Left ventricle myocardium superior (tissue), 1 donor: ENCODE measurements around the gene LY6G6D. TPM values are rescaled to one million over a fixed set of nuclear protein-coding genes. Genes with fewer than 3 reads are reported as not detected.
A peak's percentile ranks its signal among the peaks of the same experiment; 100 is the strongest.

Experiments used
- ATAC-seq: fragments of 200-7000 bp; cut with Tn5 transposase; one replicate; pipeline ENCODE4 v1.9.1; 2020; ENCODE audit warnings: mild to moderate bottlenecking, moderate library complexity
- DNase-seq: peaks from one replicate; pipeline ENCODE4 v3.0.0-alpha.2; 2020
- intact Hi-C: fragments of 100-400 bp; cut with micrococcal nuclease; formaldehyde crosslinking; loops from one replicate; pipeline ENCODE4 v1.11.0; 2022
- microRNA-seq: library from miRNA; unstranded; fragments of <30 nt; microRNA quantifications from one replicate; pipeline ENCODE4 v1.2.0, GENCODE V29; 2020; ENCODE audit warnings: borderline number of aligned reads
- total RNA-seq: library from RNA; stranded (reverse); fragmentation: NEBNext Ultra II Directional; extraction: Animal tissue kit (Norgen Biotek cat#: 25700); gene quantifications from one replicate; pipeline ENCODE4 v1.2.1, GENCODE V29; 2021
- donor health status: DM: no; HTN: yes; CAD: no; lungs with severe emphysema.

LY6G6D gene
- total RNA-seq, 1 donor from 2014 or later: not detected

GRCh38 chr6:31752739-31753319 is 37.7 kb downstream of the LY6G6D start:
- no peak for DNase-seq
- no peak for ATAC-seq
- intact Hi-C loops: no loop called here

GRCh38 chr6:31758281-31758680 is 43.1 kb downstream of the LY6G6D start:
- DNase-seq (no peak), ATAC-seq (no peak)
- intact Hi-C loops: no loop called here

GRCh38 chr6:31760790-31761189 is 45.6 kb downstream of the LY6G6D start:
- intact Hi-C loops: no loop called here
- ATAC-seq: no peak
- no peak for DNase-seq

GRCh38 chr6:31761343-31761742 is 46.2 kb downstream of the LY6G6D start:
- intact Hi-C loops: no loop called here
- DNase-seq (no peak), ATAC-seq (no peak)

- ATAC-seq: no peak
- intact Hi-C loops: no loop called here
- no peak for DNase-seq
These were observed 47.2 kb downstream of the LY6G6D start, which contains the start of gene SAPCD1 for GRCh38 chr6:31762356-31762755. TSS of gene SAPCD1 (plus strand) at chr6:31762656. CDS start at chr6:31763055, 399 bp downstream.

- intact Hi-C loops: no loop called here
- no peak for DNase-seq
- no peak for ATAC-seq
These were observed 47.9 kb downstream of the LY6G6D start for GRCh38 chr6:31762878-31763618.

GRCh38 chr6:31763619-31763940 is 48.4 kb downstream of the LY6G6D start:
- peak; percentile 39 for ATAC-seq
- no peak for DNase-seq
- intact Hi-C loops: no loop called here

GRCh38 chr6:31764198-31764597 is 49.0 kb downstream of the LY6G6D start:
- intact Hi-C loops: no loop called here
- DNase-seq: no peak
- ATAC-seq: no peak

- DNase-seq (no peak), ATAC-seq (no peak)
- intact Hi-C loops: no loop called here
These were observed 50.4 kb downstream of the LY6G6D start for GRCh38 chr6:31765559-31765909.

- peak; percentile 55 for DNase-seq
- intact Hi-C loops: no loop called here
- ATAC-seq: peak; percentile 58
These were observed 51.0 kb downstream of the LY6G6D start for GRCh38 chr6:31765910-31766794.

- ATAC-seq (no peak), DNase-seq (no peak)
- intact Hi-C loops: no loop called here
These were observed 52.0 kb downstream of the LY6G6D start for GRCh38 chr6:31767096-31767645.

Small RNAs within 50 kb of the gene (microRNA-seq; reads per million reads assigned to microRNA genes)
- not detected for gene MIR4646

Other genes starting within 250 kb of the LY6G6D start
- gene MICB, start 217.2 kb upstream of the LY6G6D start, total RNA-seq: 1.7 TPM
- gene MCCD1, start 186.4 kb upstream of the LY6G6D start, total RNA-seq: not detected
- 176 TPM for gene DDX39B, start 173.3 kb upstream of the LY6G6D start, total RNA-seq
- 2.1 TPM for gene ATP6V1G2, start 168.7 kb upstream of the LY6G6D start, total RNA-seq
- 12.7 TPM for gene NFKBIL1, start 167.7 kb upstream of the LY6G6D start, total RNA-seq
- not detected for gene LTA, start 143.1 kb upstream of the LY6G6D start, total RNA-seq
- 0.35 TPM for gene TNF, start 139.8 kb upstream of the LY6G6D start, total RNA-seq
- gene LTB, start 132.9 kb upstream of the LY6G6D start, total RNA-seq: 0.40 TPM
- gene LST1, start 129.1 kb upstream of the LY6G6D start, total RNA-seq: 6.9 TPM
- not detected for gene NCR3, start 122.3 kb upstream of the LY6G6D start, total RNA-seq
- gene AIF1, start 100.1 kb upstream of the LY6G6D start, total RNA-seq: 15.5 TPM
- gene PRRC2A, start 94.6 kb upstream of the LY6G6D start, total RNA-seq: 76.9 TPM
- 283 TPM for gene BAG6, start 62.7 kb upstream of the LY6G6D start, total RNA-seq
- 2.4 TPM for gene APOM, start 59.5 kb upstream of the LY6G6D start, total RNA-seq
- gene C6orf47, start 54.6 kb upstream of the LY6G6D start, total RNA-seq: 18.6 TPM
- gene GPANK1, start 50.4 kb upstream of the LY6G6D start, total RNA-seq: 19.2 TPM
- gene CSNK2B, start 49.3 kb upstream of the LY6G6D start, total RNA-seq: 111 TPM
- 3.9 TPM for gene LY6G5B, start 45.4 kb upstream of the LY6G6D start, total RNA-seq
- 1.8 TPM for gene LY6G5C, start 34.3 kb upstream of the LY6G6D start, total RNA-seq
- gene ABHD16A, start 12.0 kb upstream of the LY6G6D start, total RNA-seq: 29.0 TPM
- not detected for gene LY6G6F, start 8.5 kb upstream of the LY6G6D start, total RNA-seq
- gene LY6G6C, start 6.4 kb downstream of the LY6G6D start, total RNA-seq: not detected
- gene MPIG6B, start 8.0 kb downstream of the LY6G6D start, total RNA-seq: 0.52 TPM
- 27.6 TPM for gene DDAH2, start 14.0 kb downstream of the LY6G6D start, total RNA-seq
- 77.4 TPM for gene CLIC1, start 21.2 kb downstream of the LY6G6D start, total RNA-seq
- 1.3 TPM for gene MSH5, start 24.7 kb downstream of the LY6G6D start, total RNA-seq
- gene SAPCD1, start 47.3 kb downstream of the LY6G6D start, total RNA-seq: 0.47 TPM
- gene VWA7, start 62.0 kb downstream of the LY6G6D start, total RNA-seq: 12.8 TPM
- 22.5 TPM for gene VARS1, start 80.4 kb downstream of the LY6G6D start, total RNA-seq
- 20.1 TPM for gene LSM2, start 91.6 kb downstream of the LY6G6D start, total RNA-seq
- gene HSPA1L, start 99.9 kb downstream of the LY6G6D start, total RNA-seq: 2.0 TPM
- gene HSPA1A, start 100.2 kb downstream of the LY6G6D start, total RNA-seq: 341 TPM
- 233 TPM for gene HSPA1B, start 112.4 kb downstream of the LY6G6D start, total RNA-seq
- gene NEU1, start 147.5 kb downstream of the LY6G6D start, total RNA-seq: 24.9 TPM
- gene SLC44A4, start 163.6 kb downstream of the LY6G6D start, total RNA-seq: not detected
- gene EHMT2, start 182.3 kb downstream of the LY6G6D start, total RNA-seq: 17.1 TPM
- gene ZBTB12, start 186.7 kb downstream of the LY6G6D start, total RNA-seq: 3.3 TPM
- gene C2, start 212.4 kb downstream of the LY6G6D start, total RNA-seq: 5.8 TPM
- 39.6 TPM for gene CFB, start 230.7 kb downstream of the LY6G6D start, total RNA-seq
- gene NELFE, start 243.6 kb downstream of the LY6G6D start, total RNA-seq: 42.0 TPM
- 31.5 TPM for gene SKIC2, start 243.8 kb downstream of the LY6G6D start, total RNA-seq